ENCODE results near the gene IFTAP. TPM values are rescaled to one million over a fixed set of nuclear protein-coding genes. Genes with fewer than 3 reads are reported as not detected.
A peak's percentile ranks its signal among the peaks of the same experiment; 100 is the strongest.

IFTAP gene
- total RNA-seq, 1 experiment from 2014 or later, result 25.3 TPM

DNA sequence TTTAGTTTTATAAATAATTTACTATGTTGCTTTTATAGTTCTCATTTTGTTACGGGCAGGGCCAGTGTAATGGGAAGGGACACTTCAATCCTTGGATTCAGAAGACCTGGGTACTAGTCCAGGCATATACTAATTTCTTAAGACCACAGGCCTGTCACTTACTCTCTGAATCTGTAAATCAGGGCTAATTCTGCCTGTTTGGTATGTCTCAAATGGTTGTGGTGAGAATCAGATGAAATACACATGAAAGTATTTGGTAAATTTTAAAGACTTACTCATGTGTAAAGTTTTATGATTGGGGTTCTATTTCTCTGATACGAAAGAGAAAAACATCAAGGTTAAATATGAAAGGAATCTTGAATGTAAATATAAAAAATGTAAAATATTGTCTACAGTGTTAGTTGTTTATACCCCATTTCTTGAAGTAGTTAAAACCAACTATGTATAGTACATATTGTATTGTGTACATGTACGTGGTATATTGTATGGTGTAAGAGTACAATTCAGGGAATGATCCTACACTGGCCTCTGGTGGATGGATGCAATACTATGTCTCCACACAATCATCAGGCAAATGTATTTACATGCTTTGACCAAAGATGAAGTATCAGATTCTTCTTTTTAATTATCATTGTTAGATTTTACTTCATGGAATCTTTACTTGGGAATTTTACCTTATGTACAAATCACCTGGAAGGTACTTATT lies 28.3 kb downstream of the IFTAP start:
- peak; percentile 75 for DNase-seq (ENCODE audit: low spot score)
- POLR2A ChIA-PET (ENCODE audit: low non-redundant PET), result no interaction called here

DNA sequence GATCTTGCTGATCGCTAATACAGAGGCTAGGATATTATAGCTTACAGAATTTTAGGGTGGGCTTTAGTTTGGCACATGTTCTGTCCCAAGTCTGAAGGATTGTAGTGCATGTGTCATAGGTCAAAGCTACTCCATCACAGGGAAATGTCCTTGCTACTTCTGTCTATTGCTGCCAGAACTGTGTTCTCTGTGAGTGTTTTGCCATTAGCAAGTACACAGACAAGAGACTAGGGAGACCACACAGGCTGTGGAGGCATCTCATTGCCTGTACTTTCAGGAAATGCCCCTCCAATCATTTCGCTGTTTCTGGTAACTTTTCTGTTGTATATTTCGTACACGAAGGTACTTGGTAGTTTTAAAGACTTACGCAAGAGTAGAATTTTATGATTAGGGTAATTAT lies 29.2 kb downstream of the IFTAP start:
- TF ChIP-seq, protein P1, sequence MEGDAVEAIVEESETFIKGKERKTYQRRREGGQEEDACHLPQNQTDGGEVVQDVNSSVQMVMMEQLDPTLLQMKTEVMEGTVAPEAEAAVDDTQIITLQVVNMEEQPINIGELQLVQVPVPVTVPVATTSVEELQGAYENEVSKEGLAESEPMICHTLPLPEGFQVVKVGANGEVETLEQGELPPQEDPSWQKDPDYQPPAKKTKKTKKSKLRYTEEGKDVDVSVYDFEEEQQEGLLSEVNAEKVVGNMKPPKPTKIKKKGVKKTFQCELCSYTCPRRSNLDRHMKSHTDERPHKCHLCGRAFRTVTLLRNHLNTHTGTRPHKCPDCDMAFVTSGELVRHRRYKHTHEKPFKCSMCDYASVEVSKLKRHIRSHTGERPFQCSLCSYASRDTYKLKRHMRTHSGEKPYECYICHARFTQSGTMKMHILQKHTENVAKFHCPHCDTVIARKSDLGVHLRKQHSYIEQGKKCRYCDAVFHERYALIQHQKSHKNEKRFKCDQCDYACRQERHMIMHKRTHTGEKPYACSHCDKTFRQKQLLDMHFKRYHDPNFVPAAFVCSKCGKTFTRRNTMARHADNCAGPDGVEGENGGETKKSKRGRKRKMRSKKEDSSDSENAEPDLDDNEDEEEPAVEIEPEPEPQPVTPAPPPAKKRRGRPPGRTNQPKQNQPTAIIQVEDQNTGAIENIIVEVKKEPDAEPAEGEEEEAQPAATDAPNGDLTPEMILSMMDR (conservative IDR thresholded peaks at IDR 0.05; ENCODE audit: low read depth, low read length), result no peak
- no peak for TF ChIP-seq EZH2 (IDR thresholded peaks at IDR 0.05; ENCODE audit: borderline replicate concordance, low read depth, low read length, poor library complexity, severe bottlenecking)
- no peak overlapping the region for H3K4me3 ChIP-seq (ENCODE audit: low read depth, low read length, poor library complexity, severe bottlenecking)
- peaks cover 11% of the 10 kb centered on the region for H3K4me1 ChIP-seq (ENCODE audit: insufficient read depth, low read length, poor library complexity, severe bottlenecking)
- ChIA-PET POLR2A (ENCODE audit: low non-redundant PET) (no interaction called here), CTCF (interaction anchor here (1.0 to 1.3 kb wide), 3 partner anchors 59 to 131 kb away, joined by 3 to 5 read pairs (median 3); no protein-coding TSS in a partner anchor)
- no peaks in the 10 kb centered on the region for H3K36me3 ChIP-seq (ENCODE audit: insufficient read depth, low read length, poor library complexity, severe bottlenecking)
- intact Hi-C loops (cut with micrococcal nuclease; ENCODE audit: unreplicated experiment), result no loop called here
- H3K27ac ChIP-seq (ENCODE audit: low read depth, low read length, poor library complexity, severe bottlenecking), result no peak overlapping the region
- no TSS peak for BruUV-seq (replicated peaks)
- no peaks in the 10 kb centered on the region for H3K9me3 ChIP-seq (ENCODE audit: low read depth, low read length, poor library complexity, severe bottlenecking)
- DNase-seq (ENCODE audit: low spot score), result no peak
- no peaks in the 10 kb centered on the region for H3K27me3 ChIP-seq (replicated peaks; ENCODE audit: insufficient read depth, low read depth, low read length, poor library complexity)

More for the DNA sequence above, 28.3 kb downstream of the IFTAP start:
- intact Hi-C loops (cut with micrococcal nuclease; ENCODE audit: unreplicated experiment), result loop anchor here (1.0 kb wide), 1 partner anchor 58 kb away; no protein-coding TSS in a partner anchor
- Histone ChIP-seq H3K9me3 (ENCODE audit: low read depth, low read length, poor library complexity, severe bottlenecking) (no peaks in the 10 kb centered on the region), H3K27ac (ENCODE audit: low read depth, low read length, poor library complexity, severe bottlenecking) (no peak overlapping the region), H3K36me3 (ENCODE audit: insufficient read depth, low read length, poor library complexity, severe bottlenecking) (no peaks in the 10 kb centered on the region), H3K4me1 (ENCODE audit: insufficient read depth, low read length, poor library complexity, severe bottlenecking) (peaks cover 11% of the 10 kb centered on the region), H3K4me3 (ENCODE audit: low read depth, low read length, poor library complexity, severe bottlenecking) (no peak overlapping the region), H3K27me3 (replicated peaks; ENCODE audit: insufficient read depth, low read depth, low read length, poor library complexity) (no peaks in the 10 kb centered on the region)
- no TSS peak for BruUV-seq (replicated peaks)
- CTCF ChIA-PET, result interaction anchor here (1.0 to 1.3 kb wide), 3 partner anchors 58 to 130 kb away, joined by 3 to 5 read pairs (median 3); no protein-coding TSS in a partner anchor
- TF ChIP-seq, protein P1 (conservative IDR thresholded peaks at IDR 0.05; ENCODE audit: low read depth, low read length), result peak; percentile 86
- TF ChIP-seq EZH2 (IDR thresholded peaks at IDR 0.05; ENCODE audit: borderline replicate concordance, low read depth, low read length, poor library complexity, severe bottlenecking), result no peak

DNA sequence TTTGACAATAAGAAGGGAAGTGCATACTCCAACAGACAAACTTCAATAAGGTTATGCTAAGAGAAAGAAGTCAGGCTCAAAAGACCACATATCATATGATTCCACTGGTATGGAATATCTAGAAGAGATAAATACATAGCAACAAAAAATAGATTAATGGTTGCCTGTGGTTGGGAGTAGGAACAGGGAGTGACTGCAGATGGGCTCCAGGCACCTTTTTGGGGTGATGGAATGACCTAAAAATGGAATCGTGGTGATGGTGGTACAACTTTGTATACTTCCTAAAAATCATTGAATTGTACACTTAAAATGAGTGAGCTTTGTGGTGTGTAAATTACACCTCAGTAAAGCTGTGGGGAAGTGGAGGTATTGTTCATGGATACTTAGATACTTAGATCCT lies 32.7 kb downstream of the IFTAP start:
- H3K27ac ChIP-seq (ENCODE audit: low read depth, low read length, poor library complexity, severe bottlenecking), result no peak overlapping the region

More for the DNA sequence above, 32.7 kb downstream of the IFTAP start:
- CTCF ChIA-PET, result no interaction called here
- Histone ChIP-seq H3K27me3 (replicated peaks; ENCODE audit: insufficient read depth, low read depth, low read length, poor library complexity) (no peaks in the 10 kb centered on the region), H3K4me3 (ENCODE audit: low read depth, low read length, poor library complexity, severe bottlenecking) (no peak overlapping the region), H3K9me3 (ENCODE audit: low read depth, low read length, poor library complexity, severe bottlenecking) (no peaks in the 10 kb centered on the region), H3K36me3 (ENCODE audit: insufficient read depth, low read length, poor library complexity, severe bottlenecking) (no peaks in the 10 kb centered on the region), H3K4me1 (ENCODE audit: insufficient read depth, low read length, poor library complexity, severe bottlenecking) (no peaks in the 10 kb centered on the region)
- no peak for TF ChIP-seq EZH2 (IDR thresholded peaks at IDR 0.05; ENCODE audit: borderline replicate concordance, low read depth, low read length, poor library complexity, severe bottlenecking)
- TF ChIP-seq, protein P1 (conservative IDR thresholded peaks at IDR 0.05; ENCODE audit: low read depth, low read length), result no peak
- intact Hi-C loops (cut with micrococcal nuclease; ENCODE audit: unreplicated experiment), result no loop called here
- no TSS peak for BruUV-seq (replicated peaks)
- POLR2A ChIA-PET (ENCODE audit: low non-redundant PET), result no interaction called here
- DNase-seq (ENCODE audit: low spot score), result no peak
